ENCODE data around the gene KCNG2. TPM values are rescaled to one million over a fixed set of nuclear protein-coding genes. Genes with fewer than 3 reads are reported as not detected.

The KCNG2 gene
- total and polyA plus RNA-seq, 2 of the 8 experiments (the other 6 are each of a cell fraction or from before 2014, with no cell fraction given), result 0.19 to 0.74 TPM

- peaks cover 0 to 10% (median 0%) of the 10 kb centered on the region in 4 experiments; a peak in 2 of 8 replicates for H3K36me3 ChIP-seq (ENCODE audit: control insufficient read depth in 2 of 4, insufficient read depth in 4 of 4, low read length in 3 of 4)
- no peak overlapping the region for H2BK5ac ChIP-seq (ENCODE audit: low read depth, low read length)
- H3K23ac ChIP-seq (ENCODE audit: insufficient read length), result no peak overlapping the region
- no peak overlapping the region for H3K9ac ChIP-seq (replicated peaks in 1 of 4; ENCODE audit: extremely low read depth in 1 of 4, low read depth in 3 of 4, low read length in 3 of 4)
- no peak overlapping the region for H2AFZ ChIP-seq (ENCODE audit: low read length)
- no peaks in the 10 kb centered on the region for H4K20me1 ChIP-seq (replicated peaks in 1 of 2; ENCODE audit: control insufficient read depth in 1 of 2, insufficient read depth in 2 of 2, low read length in 2 of 2)
- H4K5ac ChIP-seq (ENCODE audit: insufficient read length, low read depth, low read length), result no peak overlapping the region
- H3K9me3 ChIP-seq (ENCODE audit: insufficient read depth in 2 of 2, low read depth in 1 of 2, low read length in 1 of 2), result peaks cover 62 to 63% of the 10 kb centered on the region in 2 experiments
- H4K91ac ChIP-seq (replicated peaks; ENCODE audit: insufficient read length, low read length), result no peak overlapping the region
- POLR2A ChIA-PET (ENCODE audit: partially characterized antibody), result no interaction called here
- H2BK12ac ChIP-seq (ENCODE audit: low read depth, low read length), result no peak overlapping the region
- no peak overlapping the region for H3K4ac ChIP-seq (replicated peaks; ENCODE audit: insufficient read length, low read depth, low read length)
- H2BK15ac ChIP-seq (ENCODE audit: low read length), result no peak overlapping the region
- H3K79me2 ChIP-seq (ENCODE audit: control insufficient read depth in 1 of 2, insufficient read depth in 2 of 2, low read length in 2 of 2), result no peaks in the 10 kb centered on the region
- no peak overlapping the region for H3K18ac ChIP-seq (ENCODE audit: extremely low read depth, low read length)
- no peak overlapping the region for H2AK5ac ChIP-seq (ENCODE audit: low read depth, low read length)
- H3K56ac ChIP-seq (replicated peaks; ENCODE audit: insufficient read length, low read depth, low read length), result no peak overlapping the region
- H2BK120ac ChIP-seq (replicated peaks; ENCODE audit: low read depth, low read length), result no peak overlapping the region
- H3K4me2 ChIP-seq (ENCODE audit: insufficient read depth in 1 of 2, low read depth in 2 of 2, low read length in 2 of 2), result no peak overlapping the region
- peaks cover 0 to 2% (median 0%) of the 10 kb centered on the region in 4 experiments; a peak in 1 of 7 replicates for H3K27me3 ChIP-seq (replicated peaks in 1 of 4; ENCODE audit: control insufficient read depth in 3 of 4, extremely low read depth in 1 of 4, insufficient read depth in 3 of 4, low read length in 3 of 4)
- H3K4me1 ChIP-seq (replicated peaks in 1 of 4; ENCODE audit: control insufficient read depth in 3 of 4, insufficient read depth in 4 of 4, low read length in 3 of 4), result no peaks in the 10 kb centered on the region
- no peak overlapping the region for H3K27ac ChIP-seq (ENCODE audit: low read depth, low read length)
- no peak for TF ChIP-seq RXRA (IDR thresholded peaks at IDR 0.05; ENCODE audit: insufficient read depth, low read depth, low read length)
- no peak for TF ChIP-seq NANOG (IDR thresholded peaks at IDR 0.05; ENCODE audit: insufficient read depth, low read depth, low read length, poor library complexity, severe bottlenecking)
- TF ChIP-seq FOSL1 (IDR thresholded peaks at IDR 0.05; ENCODE audit: insufficient read depth, low read depth, low read length), result no peak
- TF ChIP-seq BRCA1 (IDR thresholded peaks at IDR 0.05; ENCODE audit: low read depth, low read length), result no peak
- no peak for TF ChIP-seq GTF2F1 (IDR thresholded peaks at IDR 0.05; ENCODE audit: borderline replicate concordance, low read depth, low read length)
- no peak for TF ChIP-seq SUZ12 (IDR thresholded peaks at IDR 0.05; ENCODE audit: low read length)
- no peak for TF ChIP-seq CHD1 (IDR thresholded peaks at IDR 0.05; ENCODE audit: low read depth, low read length)
- TF ChIP-seq SIX5 (IDR thresholded peaks at IDR 0.05; ENCODE audit: low read depth, low read length), result no peak
- no peak for TF ChIP-seq SRF (IDR thresholded peaks at IDR 0.05; ENCODE audit: low read depth, low read length)
- TF ChIP-seq TCF12 (IDR thresholded peaks at IDR 0.05; ENCODE audit: low read depth, low read length), result no peak
- WGBS, 2 experiments (ENCODE audit: extremely low coverage in 1 of 2, insufficient coverage in 1 of 2, insufficient read length in 1 of 2, insufficient replicate concordance in 2 of 2, low coverage in 1 of 2, low lambda C conversion rate in 2 of 2, missing lambda C conversion rate in 1 of 2), result 82% methylated on average over 3 of the region's 3 CpGs; no CpG with 5 or more reads in 1 of the 2 experiments
- H3K23me2 ChIP-seq (ENCODE audit: low read depth, low read length), result no peaks in the 10 kb centered on the region
- DNase-seq (ENCODE audit: low read depth in 1 of 2, low spot score in 2 of 2), result no peak
- H3K14ac ChIP-seq (ENCODE audit: insufficient read length), result no peak overlapping the region
- H2BK20ac ChIP-seq (ENCODE audit: low read length), result no peak overlapping the region
- no peak overlapping the region for H3K4me3 ChIP-seq (ENCODE audit: extremely low read depth in 1 of 4, insufficient read depth in 2 of 4, low read depth in 3 of 4, low read length in 4 of 4)
- H4K8ac ChIP-seq (ENCODE audit: extremely low read depth, insufficient read depth, low read length), result no peak overlapping the region
- no peak for FAIRE-seq
- no peaks in the 10 kb centered on the region for H3K79me1 ChIP-seq (ENCODE audit: low read depth, low read length)
- CTCF ChIA-PET (ENCODE audit: partially characterized antibody), result no interaction called here
Measured at GRCh38 chr18:79896738-79897137, 99.0 kb downstream of the KCNG2 start.

All from H1 (cell line).